Right cardiac atrium (tissue), 5 donors: ENCODE measurements around the gene RGS8. TPM values are rescaled to one million over a fixed set of nuclear protein-coding genes. Genes with fewer than 3 reads are reported as not detected.
"Not testable (repeated sequence)": the region's sequence is repeated elsewhere in the genome, so short reads cannot be mapped to it uniquely, and the experiment has no call there.

Experiments
- ATAC-seq, 2 donors: fragments of 200-7000 bp; cut with Tn5 transposase; one replicate each; pipeline versions ENCODE4 v1.8.0 to v1.9.1; 2020; ENCODE audit warnings: moderate library complexity in 2 of 2, mild to moderate bottlenecking in 1 of 2
- DNase-seq, 3 donors: peaks; one replicate each; pipeline ENCODE4 v3.0.0-alpha.2; 2020
- H3K27ac ChIP-seq: one replicate; pipeline ENCODE4 v1.5.1; 2013; ENCODE audit warnings: mild to moderate bottlenecking, low read length, control low read depth, moderate library complexity
- H3K27me3 ChIP-seq: one replicate; pipeline ENCODE4 v1.6.1; 2013; ENCODE audit not compliant: control insufficient read depth, insufficient read depth
- H3K4me1 ChIP-seq: one replicate; pipeline ENCODE4 v1.6.1; 2013; ENCODE audit warnings: low read length; ENCODE audit not compliant: control insufficient read depth, insufficient read depth
- H3K4me3 ChIP-seq: one replicate; pipeline ENCODE4 v1.5.1; 2013; ENCODE audit warnings: low read length, control low read depth
- H3K9me3 ChIP-seq: one replicate; pipeline ENCODE4 v1.6.1; 2013; ENCODE audit warnings: low read length; ENCODE audit not compliant: control insufficient read depth
- WGBS: extraction: QIAGEN DNeasy Blood & Tissue Kit; methylation state at CpG from one replicate; pipeline ENCODE4 v1.1.7; 2013; 5-methylcytosine and 5-hydroxymethylcytosine counted together
- intact Hi-C, 4 donors: fragments of 100-400 bp; cut with DNase I; formaldehyde crosslinking; loops; one replicate each; pipeline versions ENCODE4 v1.11.0 to v1.14.0; 2022 to 2023
- polyA plus RNA-seq: library from polyadenylated mRNA; stranded (reverse); fragments of 200-250 nt; gene quantifications from one replicate; pipeline ENCODE4 v1.2.3, GENCODE V29; 2013
- total RNA-seq, 4 donors: library from RNA; stranded (reverse); fragmentation: NEBNext Ultra II Directional; extraction: Animal tissue kit (Norgen Biotek cat#: 25700); gene quantifications; one replicate each; pipeline ENCODE4 v1.2.1, GENCODE V29; 2021
- donor health status: healthy with polysubstance abuse.
- donor health status: DM: no; HTN: yes; CAD: no.
- donor health status: DM: no; HTN: no; CAD: no.
- donor health status: DM: no; HTN: yes; CAD: no; lungs with severe emphysema.
- donor health status: DM: yes; HTN: yes; CAD: no.

RGS8 gene
- total and polyA plus RNA-seq, 5 donors, result 0.02 to 0.33 TPM; not detected in 3

GRCh38 chr1:182700351-182700709 lies 15.9 kb upstream of the RGS8 start:
- Histone ChIP-seq H3K27ac (no peak overlapping the region), H3K27me3 (no peaks in the 10 kb centered on the region), H3K9me3 (no peaks in the 10 kb centered on the region), H3K4me3 (no peak overlapping the region), H3K4me1 (peaks cover 3% of the 10 kb centered on the region)
- intact Hi-C loops, result no loop called here
- ATAC-seq, result no peak
- DNase-seq, result no peak
- WGBS, result 77% methylated on average over 9 of the region's 9 CpGs

GRCh38 chr1:182699393-182700350 lies 15.3 kb upstream of the RGS8 start:
- Histone ChIP-seq H3K4me3 (no peak overlapping the region), H3K27me3 (no peaks in the 10 kb centered on the region), H3K27ac (no peak overlapping the region), H3K4me1 (peaks cover 3% of the 10 kb centered on the region), H3K9me3 (no peaks in the 10 kb centered on the region)
- WGBS, result 37% methylated on average over 27 of the region's 27 CpGs
- DNase-seq (peak; percentile 59 to 84 (median 82)), ATAC-seq (peak; percentile 69 to 78)
- intact Hi-C loops, result no loop called here

- DNase-seq (peak; percentile 21 to 55 (median 38)), ATAC-seq (peak; percentile 47 to 74)
- Histone ChIP-seq H3K4me3 (no peak overlapping the region), H3K9me3 (no peaks in the 10 kb centered on the region), H3K27me3 (no peaks in the 10 kb centered on the region), H3K27ac (no peak overlapping the region), H3K4me1 (peaks cover 3% of the 10 kb centered on the region)
- 74% methylated on average over 5 of the region's 5 CpGs for WGBS
- intact Hi-C loops, result no loop called here
Measured at GRCh38 chr1:182698971-182699370, 14.6 kb upstream of the RGS8 start.

GRCh38 chr1:182693139-182693538 lies 8.8 kb upstream of the RGS8 start:
- ATAC-seq, H3K9me3 ChIP-seq, H3K4me1 ChIP-seq, DNase-seq, H3K27me3 ChIP-seq, H3K27ac ChIP-seq, H3K4me3 ChIP-seq, intact Hi-C loops: not testable (repeated sequence)

GRCh38 chr1:182690886-182691443 lies 6.6 kb upstream of the RGS8 start:
- no peak overlapping the region for H3K27ac ChIP-seq
- no peak overlapping the region for H3K4me3 ChIP-seq
- no peaks in the 10 kb centered on the region for H3K9me3 ChIP-seq
- no peak for DNase-seq
- H3K27me3 ChIP-seq, result no peaks in the 10 kb centered on the region
- no peaks in the 10 kb centered on the region for H3K4me1 ChIP-seq
- WGBS, result 100% methylated on average over 1 of the region's 1 CpG
- intact Hi-C loops, result no loop called here
- no peak for ATAC-seq

GRCh38 chr1:182688436-182689205 lies 4.2 kb upstream of the RGS8 start:
- intact Hi-C loops, result no loop called here
- Histone ChIP-seq H3K27ac (no peak overlapping the region), H3K9me3 (no peaks in the 10 kb centered on the region), H3K4me1 (no peaks in the 10 kb centered on the region), H3K27me3 (no peaks in the 10 kb centered on the region), H3K4me3 (no peak overlapping the region)
- DNase-seq, result no peak
- no peak for ATAC-seq
- 91% methylated on average over 8 of the region's 8 CpGs for WGBS

GRCh38 chr1:182687361-182687760 lies 3.0 kb upstream of the RGS8 start:
- H3K4me1 ChIP-seq, result no peaks in the 10 kb centered on the region
- H3K27me3 ChIP-seq, result no peaks in the 10 kb centered on the region
- no peak for DNase-seq
- H3K27ac ChIP-seq, result no peak overlapping the region
- H3K4me3 ChIP-seq, result no peak overlapping the region
- H3K9me3 ChIP-seq, result no peaks in the 10 kb centered on the region
- intact Hi-C loops, result no loop called here
- no peak for ATAC-seq

- DNase-seq, result no peak
Measured at GRCh38 chr1:182686446-182686845, 2.1 kb upstream of the RGS8 start.

GRCh38 chr1:182685215-182685614 lies 828 bp upstream of the RGS8 start:
- no peak for ATAC-seq
- intact Hi-C loops, result no loop called here

More at GRCh38 chr1:182686446-182686845, 2.1 kb upstream of the RGS8 start:
- Histone ChIP-seq H3K4me3 (no peak overlapping the region), H3K27ac (no peak overlapping the region), H3K27me3 (no peaks in the 10 kb centered on the region), H3K9me3 (no peaks in the 10 kb centered on the region), H3K4me1 (no peaks in the 10 kb centered on the region)
- 97% methylated on average over 1 of the region's 1 CpG for WGBS
- no peak for ATAC-seq
- intact Hi-C loops, result no loop called here

GRCh38 chr1:182682898-182683501 lies 1.4 kb downstream of the RGS8 start:
- Histone ChIP-seq H3K9me3 (no peaks in the 10 kb centered on the region), H3K27ac (no peak overlapping the region), H3K27me3 (no peaks in the 10 kb centered on the region), H3K4me3 (no peak overlapping the region), H3K4me1 (peaks cover 8% of the 10 kb centered on the region)
- ATAC-seq (no peak), DNase-seq (no peak)
- 79% methylated on average over 2 of the region's 2 CpGs for WGBS
- intact Hi-C loops, result no loop called here

More at GRCh38 chr1:182685215-182685614, 828 bp upstream of the RGS8 start:
- Histone ChIP-seq H3K4me1 (peaks cover 2% of the 10 kb centered on the region), H3K27me3 (no peaks in the 10 kb centered on the region), H3K27ac (no peak overlapping the region), H3K9me3 (no peaks in the 10 kb centered on the region), H3K4me3 (no peak overlapping the region)
- DNase-seq, result no peak
- 82% methylated on average over 4 of the region's 4 CpGs for WGBS

- ATAC-seq (no peak), DNase-seq (no peak)
- H3K4me1 ChIP-seq, result peaks cover 8% of the 10 kb centered on the region
- H3K27ac ChIP-seq, result no peak overlapping the region
- intact Hi-C loops, result no loop called here
- H3K27me3 ChIP-seq, result no peaks in the 10 kb centered on the region
- no peaks in the 10 kb centered on the region for H3K9me3 ChIP-seq
- H3K4me3 ChIP-seq, result no peak overlapping the region
- WGBS, result 38% methylated on average over 1 of the region's 1 CpG
Measured at GRCh38 chr1:182682406-182682805, 2.0 kb downstream of the RGS8 start.
